Adipocyte (in vitro differentiated cells): ENCODE data around the gene GOT2.
"Not testable (repeated sequence)": the region's sequence is repeated elsewhere in the genome, so short reads cannot be mapped to it uniquely, and the experiment has no call there.

Experiments used
- DNase-seq: peaks from one replicate; pipeline ENCODE4 v3.0.0-alpha.2; 2015; ENCODE audit warnings: low read depth
- H3K27me3 ChIP-seq: replicated peaks from 2 replicates; pipeline ENCODE4 v1.7.0; 2013; ENCODE audit warnings: mild to moderate bottlenecking, low read length, moderate library complexity; ENCODE audit not compliant: control insufficient read depth, insufficient read depth
- H3K36me3 ChIP-seq: 2 replicates; pipeline ENCODE4 v1.7.0; 2013; ENCODE audit warnings: low read length, mild to moderate bottlenecking, moderate library complexity; ENCODE audit not compliant: control insufficient read depth, insufficient read depth, severe bottlenecking
- H3K4me1 ChIP-seq: 2 replicates; pipeline ENCODE4 v1.7.0; 2013; ENCODE audit warnings: mild to moderate bottlenecking, low read length, moderate library complexity; ENCODE audit not compliant: control insufficient read depth, insufficient read depth
- H3K4me3 ChIP-seq: 2 replicates; pipeline ENCODE4 v1.7.0; 2013; ENCODE audit warnings: mild to moderate bottlenecking, low read length, moderate library complexity
- H3K9ac ChIP-seq: 2 replicates; pipeline ENCODE4 v1.7.0; 2013; ENCODE audit warnings: mild to moderate bottlenecking, low read length, moderate library complexity
- H3K9me3 ChIP-seq: 2 replicates; pipeline ENCODE4 v1.7.0; 2013; ENCODE audit warnings: mild to moderate bottlenecking, low read length, moderate library complexity; ENCODE audit not compliant: control insufficient read depth

Gene GOT2

DNA sequence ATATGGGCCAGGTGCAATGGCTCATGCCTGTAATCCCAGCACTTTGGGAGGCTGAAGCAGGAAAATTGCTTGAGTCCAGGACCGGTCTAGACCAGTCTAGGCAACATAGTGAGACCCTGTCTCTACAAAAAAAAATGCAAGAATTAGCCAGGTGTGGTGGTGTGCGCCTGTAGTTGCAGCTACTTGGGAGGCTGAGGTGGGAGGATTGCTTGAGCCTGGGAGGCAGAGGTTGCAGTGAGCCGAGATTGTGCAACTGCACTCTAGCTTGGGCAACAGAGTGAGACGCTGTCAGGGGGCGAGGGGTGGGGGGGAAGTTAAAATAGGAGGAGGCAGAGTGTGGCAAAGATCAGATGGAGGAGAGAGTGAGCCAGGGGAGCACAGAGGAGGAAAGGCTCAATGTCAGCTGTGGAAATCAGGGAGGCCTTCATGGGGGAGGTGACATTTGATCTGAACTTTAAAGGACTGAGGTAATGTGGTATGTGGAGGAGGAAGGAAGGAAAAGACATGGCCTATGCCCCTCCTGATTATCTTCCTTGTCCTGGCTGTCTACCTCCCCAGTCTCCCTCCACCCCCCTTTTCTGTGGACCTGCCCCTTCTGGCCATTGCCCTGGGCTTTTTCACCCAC is 4.7 kb upstream of the GOT2 start:
- no peak overlapping the region for H3K9ac ChIP-seq
- no peak overlapping the region for H3K4me3 ChIP-seq
- no peaks in the 10 kb centered on the region for H3K9me3 ChIP-seq
- DNase-seq: no peak
- H3K4me1 ChIP-seq: no peaks in the 10 kb centered on the region
- no peaks in the 10 kb centered on the region for H3K36me3 ChIP-seq
- H3K27me3 ChIP-seq: peaks cover 8% of the 10 kb centered on the region

DNA sequence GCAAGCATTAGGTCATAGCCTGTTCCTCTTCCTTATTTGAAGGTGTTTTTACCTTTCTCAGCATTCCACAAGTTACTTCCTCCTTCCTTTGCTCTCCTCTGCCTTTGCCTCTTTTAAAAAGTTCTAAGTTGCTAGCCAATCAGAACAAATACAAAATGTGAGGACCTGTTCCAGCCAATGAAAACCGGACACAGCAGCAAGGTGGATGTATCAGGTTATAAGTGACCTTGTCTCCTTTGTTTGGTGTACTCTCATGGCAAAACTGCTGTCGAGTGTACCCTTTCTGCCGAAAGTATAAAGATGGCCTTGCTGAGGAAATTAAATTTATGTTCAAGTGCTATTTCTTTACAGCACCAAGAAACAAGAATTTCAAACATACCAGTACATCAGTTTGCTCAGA is 2.2 kb upstream of the GOT2 start:
- not testable (repeated sequence) for DNase-seq, H3K36me3 ChIP-seq, H3K4me1 ChIP-seq, H3K27me3 ChIP-seq, H3K9me3 ChIP-seq, H3K4me3 ChIP-seq, H3K9ac ChIP-seq

DNA sequence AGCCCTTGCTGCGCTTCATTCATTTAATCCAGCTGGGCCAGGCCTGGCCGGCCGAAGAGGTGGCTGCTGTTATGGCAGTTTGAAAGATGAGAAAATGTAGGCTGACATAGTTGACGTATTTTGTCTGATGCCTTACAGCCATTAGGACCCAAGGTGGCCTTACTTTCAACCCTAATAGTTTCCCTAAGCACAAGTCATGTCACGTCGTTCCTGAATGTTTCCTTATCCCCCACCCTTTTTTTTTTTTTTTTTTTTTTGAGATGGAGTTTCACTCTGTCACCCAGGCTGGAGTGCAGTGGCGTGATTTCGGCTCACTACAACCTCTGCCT is 307 bp upstream of the GOT2 start:
- Histone ChIP-seq H3K36me3 (no peaks in the 10 kb centered on the region), H3K4me1 (peaks cover 8% of the 10 kb centered on the region), H3K4me3 (peak overlapping the region; percentile 93), H3K9me3 (no peaks in the 10 kb centered on the region), H3K9ac (no peak overlapping the region), H3K27me3 (peaks cover 8% of the 10 kb centered on the region)
- no peak for DNase-seq

DNA sequence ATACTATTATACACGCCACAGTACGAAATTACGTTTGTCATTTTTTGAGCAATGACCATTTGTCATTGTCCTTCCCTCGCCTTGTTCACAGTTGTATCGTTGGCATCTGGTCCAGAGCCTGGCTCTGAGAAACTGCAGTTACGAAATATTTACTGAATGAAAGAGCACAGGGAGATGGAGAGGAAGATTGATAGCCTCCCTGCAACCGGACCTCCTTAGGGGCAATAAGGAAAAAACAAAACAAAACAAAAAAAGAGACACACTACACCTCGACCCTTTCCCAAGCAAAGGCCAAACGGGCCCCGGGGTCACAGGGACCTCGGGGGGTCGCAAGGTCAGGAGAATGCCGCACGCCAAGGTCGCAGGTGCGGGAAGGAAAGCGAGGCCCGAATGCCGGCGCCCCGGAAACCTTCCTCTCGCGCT is 857 bp downstream of the GOT2 start:
- peaks cover 4% of the 10 kb centered on the region for H3K27me3 ChIP-seq
- no peaks in the 10 kb centered on the region for H3K9me3 ChIP-seq
- H3K36me3 ChIP-seq: no peaks in the 10 kb centered on the region
- H3K4me1 ChIP-seq: peaks cover 8% of the 10 kb centered on the region
- peak overlapping the region; percentile 88 for H3K9ac ChIP-seq
- peak overlapping the region; percentile 93 for H3K4me3 ChIP-seq
- DNase-seq: peak; percentile 69

DNA sequence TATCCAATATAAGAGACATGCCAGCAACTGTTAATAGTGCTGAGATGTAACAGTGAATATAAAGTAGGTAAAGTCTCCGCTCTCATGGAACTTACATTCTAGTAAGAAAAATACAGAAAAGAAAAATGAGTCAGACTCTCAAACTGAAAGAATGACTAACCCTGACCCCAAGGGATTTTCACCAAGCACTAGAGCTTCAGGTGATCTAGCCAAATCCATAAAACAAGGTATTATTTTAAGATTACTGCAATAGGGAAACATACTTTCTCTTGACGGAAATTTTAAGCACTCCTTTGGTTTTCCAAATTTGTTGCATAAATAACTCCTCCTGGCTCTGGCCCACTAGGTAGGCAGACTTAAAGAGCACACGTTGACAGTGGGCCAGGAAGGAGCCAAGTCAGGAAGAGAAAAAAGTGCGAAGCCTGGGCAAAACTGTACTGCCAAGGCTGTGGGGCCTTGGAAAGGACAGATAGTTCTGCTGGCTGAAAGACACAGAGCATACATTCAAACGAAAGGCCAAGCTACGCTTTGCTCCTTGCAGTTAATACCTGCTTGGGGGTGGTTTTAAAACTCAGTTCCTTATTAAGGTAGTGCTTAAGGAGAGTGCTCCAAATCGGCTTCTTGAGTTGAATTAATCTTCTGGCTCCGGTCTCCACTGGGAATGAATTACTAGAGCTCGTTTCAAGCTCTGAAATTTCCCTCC is 1.4 kb downstream of the GOT2 start:
- DNase-seq: peak; percentile 39

DNA sequence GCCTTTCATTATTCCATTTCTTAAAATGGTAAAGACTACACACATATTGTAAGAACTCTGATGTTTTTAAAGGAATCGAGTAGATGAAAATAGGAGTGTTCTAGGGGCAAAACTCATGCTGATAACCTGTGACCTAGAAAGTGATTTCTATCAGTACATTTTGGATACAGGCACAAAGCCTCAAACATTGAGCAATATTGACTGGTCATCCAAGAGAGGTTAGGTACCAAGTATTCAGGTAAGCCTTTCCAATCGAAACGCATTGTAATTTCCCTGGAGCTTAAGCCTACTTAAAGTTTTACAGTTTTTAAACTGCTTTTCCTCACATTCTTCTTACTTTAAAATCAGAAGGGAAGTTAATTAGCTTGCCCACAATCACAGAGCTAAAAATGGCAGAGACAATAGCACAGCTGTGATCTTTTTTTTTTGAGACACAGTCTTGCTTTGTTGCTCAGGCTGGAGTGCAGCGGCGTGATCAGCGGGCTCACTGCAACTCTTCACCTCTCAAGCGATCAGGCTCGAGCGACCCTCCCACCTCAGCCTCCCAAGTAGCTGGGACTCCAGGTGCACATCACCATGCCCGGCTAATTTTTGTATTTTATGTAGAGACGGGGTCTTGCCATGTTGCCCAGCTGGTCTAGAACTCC is 3.3 kb downstream of the GOT2 start:
- Histone ChIP-seq H3K4me1 (peaks cover 8% of the 10 kb centered on the region), H3K36me3 (no peaks in the 10 kb centered on the region), H3K9me3 (no peaks in the 10 kb centered on the region), H3K27me3 (no peaks in the 10 kb centered on the region), H3K9ac (no peak overlapping the region), H3K4me3 (no peak overlapping the region)
- DNase-seq: no peak

More for the DNA sequence above, 1.4 kb downstream of the GOT2 start:
- H3K27me3 ChIP-seq: peaks cover 4% of the 10 kb centered on the region
- H3K36me3 ChIP-seq: no peaks in the 10 kb centered on the region
- no peak overlapping the region for H3K9ac ChIP-seq
- H3K4me1 ChIP-seq: peaks cover 8% of the 10 kb centered on the region
- H3K9me3 ChIP-seq: no peaks in the 10 kb centered on the region
- H3K4me3 ChIP-seq: peak overlapping the region; percentile 93

DNA sequence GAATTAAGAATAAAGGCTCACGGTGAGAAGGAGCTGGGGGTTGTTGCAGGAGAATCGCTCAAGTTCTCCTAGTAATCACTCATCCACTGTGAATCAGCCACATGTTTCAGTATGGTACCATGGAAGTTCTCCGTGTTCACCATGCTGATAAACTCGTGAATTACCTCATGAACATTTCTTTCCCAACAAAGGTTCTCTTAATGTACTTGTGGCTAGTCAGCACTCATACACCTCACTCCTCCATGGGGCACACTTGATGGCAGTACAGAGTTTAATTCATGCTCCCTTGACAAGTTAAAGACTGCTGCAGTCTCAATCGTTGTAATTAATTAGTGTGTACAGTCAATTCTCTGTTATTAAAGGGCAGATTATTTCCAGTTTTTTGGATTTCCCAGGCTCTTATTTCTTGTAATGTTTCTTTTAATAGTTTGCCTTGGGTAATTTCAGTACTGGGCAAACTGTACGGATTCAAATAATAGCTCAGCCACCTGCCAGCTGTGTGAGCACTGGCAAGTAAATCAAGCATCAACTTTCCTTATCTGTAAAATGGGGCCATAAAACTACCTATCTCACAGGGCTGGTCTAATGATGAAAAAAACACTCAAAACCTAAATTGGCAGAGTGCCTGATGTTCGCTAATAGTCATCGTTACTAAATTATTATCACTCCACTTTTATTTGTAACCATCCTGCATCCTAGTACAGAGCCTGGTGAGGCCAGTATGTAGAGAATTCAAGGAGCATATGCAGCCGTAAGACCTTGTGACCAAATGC is 6.1 kb downstream of the GOT2 start:
- Histone ChIP-seq H3K27me3 (no peaks in the 10 kb centered on the region), H3K4me1 (peaks cover 7% of the 10 kb centered on the region), H3K4me3 (no peak overlapping the region), H3K9me3 (no peaks in the 10 kb centered on the region), H3K9ac (no peak overlapping the region), H3K36me3 (peaks cover 2% of the 10 kb centered on the region)
- DNase-seq: no peak

DNA sequence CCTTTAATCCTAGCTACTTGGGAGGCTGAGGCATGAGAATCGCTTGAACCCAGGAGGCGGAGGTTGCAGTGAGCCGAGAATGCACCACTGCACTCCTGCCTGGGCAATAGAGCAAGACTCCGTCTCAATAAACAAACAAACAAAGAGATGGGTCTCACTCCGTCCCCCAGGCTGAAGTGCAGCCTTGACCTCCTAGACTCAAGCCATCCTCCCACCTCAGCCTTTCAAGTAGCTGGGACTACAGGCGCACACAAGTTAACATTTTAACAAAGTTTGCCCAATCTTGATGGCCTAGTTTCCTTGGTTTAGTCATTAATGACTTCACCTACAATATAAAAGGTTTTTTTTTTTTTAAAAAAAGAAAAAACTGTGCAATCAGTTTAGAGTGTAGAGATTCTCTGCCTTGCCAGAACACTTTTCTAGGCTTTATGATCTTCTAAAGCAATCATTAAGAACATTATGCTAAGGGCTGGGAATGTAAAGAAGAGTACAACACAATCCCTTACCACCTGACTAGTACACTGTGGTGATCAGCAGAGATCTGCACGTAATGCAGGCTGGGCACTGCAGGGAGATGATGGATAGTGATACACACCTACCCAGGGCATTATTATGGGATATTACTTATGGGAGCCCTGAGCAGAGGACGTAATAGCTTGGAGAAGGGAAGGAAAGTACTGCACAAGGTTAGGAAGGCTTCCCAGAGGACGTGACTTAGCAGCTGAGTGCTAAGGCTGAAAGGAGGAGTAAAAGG is 6.9 kb downstream of the GOT2 start:
- no peak for DNase-seq
- Histone ChIP-seq H3K9me3 (no peaks in the 10 kb centered on the region), H3K36me3 (peaks cover 7% of the 10 kb centered on the region), H3K4me3 (no peak overlapping the region), H3K4me1 (no peaks in the 10 kb centered on the region), H3K27me3 (no peaks in the 10 kb centered on the region), H3K9ac (no peak overlapping the region)

DNA sequence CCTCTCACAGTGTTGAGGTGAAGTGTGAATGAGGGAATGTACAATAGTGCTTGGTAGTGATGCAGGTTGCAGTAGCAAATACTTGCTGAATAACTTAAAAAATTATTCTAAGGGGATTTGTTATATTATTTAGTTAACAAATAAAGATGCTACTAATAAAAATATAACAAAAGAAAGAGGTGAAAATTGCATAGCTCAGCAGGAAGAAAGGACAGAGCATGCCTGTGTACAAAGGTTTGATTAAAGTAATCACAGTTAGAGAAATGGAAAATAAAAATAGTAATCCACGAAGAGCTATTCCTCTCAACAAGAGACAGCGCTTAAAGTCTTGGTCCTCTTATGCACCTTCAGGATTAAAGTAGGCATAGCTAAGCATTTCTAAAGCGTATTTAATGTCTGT is 11.0 kb downstream of the GOT2 start:
- DNase-seq: no peak
- Histone ChIP-seq H3K4me3 (no peak overlapping the region), H3K27me3 (no peaks in the 10 kb centered on the region), H3K36me3 (peaks cover 32% of the 10 kb centered on the region), H3K4me1 (no peaks in the 10 kb centered on the region), H3K9ac (no peak overlapping the region), H3K9me3 (no peaks in the 10 kb centered on the region)

DNA sequence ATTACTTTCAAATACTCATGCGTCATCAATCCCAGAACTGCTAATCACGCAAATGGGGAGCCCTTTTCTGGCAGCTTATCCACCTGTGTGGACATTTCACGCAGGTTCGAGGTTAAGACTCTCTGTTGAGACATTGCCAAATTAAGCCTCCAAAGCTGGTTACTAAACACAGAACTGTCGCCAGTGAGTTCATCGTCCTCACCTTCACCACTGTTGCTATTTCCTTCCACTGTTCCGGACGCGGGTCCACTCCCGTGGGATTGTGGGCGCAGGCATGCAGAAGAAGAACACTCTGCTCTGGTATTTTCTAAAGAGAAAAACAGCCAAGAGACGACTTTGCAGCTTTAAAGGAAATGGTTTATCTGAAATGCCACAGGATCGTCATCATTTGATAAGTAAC is 16.1 kb downstream of the GOT2 start:
- no peak overlapping the region for H3K4me3 ChIP-seq
- peaks cover 63% of the 10 kb centered on the region for H3K36me3 ChIP-seq
- no peak overlapping the region for H3K9ac ChIP-seq
- H3K4me1 ChIP-seq: no peaks in the 10 kb centered on the region
- DNase-seq: no peak
- H3K27me3 ChIP-seq: no peaks in the 10 kb centered on the region
- H3K9me3 ChIP-seq: no peaks in the 10 kb centered on the region

DNA sequence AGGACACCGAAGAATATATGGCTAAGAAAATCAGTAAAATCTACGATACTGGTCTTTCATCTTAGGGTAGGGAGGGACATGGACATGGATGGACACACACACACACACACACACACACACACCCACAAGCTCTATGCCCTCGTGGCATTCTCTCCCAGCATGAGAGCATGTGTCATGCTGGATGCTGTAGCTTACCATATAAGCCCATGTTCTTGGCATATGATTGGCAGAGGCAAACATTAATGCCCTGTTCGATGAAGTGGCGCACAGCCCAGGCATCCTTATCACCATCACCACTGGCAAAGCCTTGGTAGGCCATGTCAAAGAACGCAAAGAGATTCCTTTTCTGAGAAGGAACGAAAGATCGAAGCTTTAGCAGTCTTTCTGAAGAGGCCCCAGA is 17.6 kb downstream of the GOT2 start:
- Histone ChIP-seq H3K4me1 (no peaks in the 10 kb centered on the region), H3K36me3 (peaks cover 51% of the 10 kb centered on the region), H3K27me3 (no peaks in the 10 kb centered on the region), H3K9me3 (no peaks in the 10 kb centered on the region), H3K9ac (no peak overlapping the region), H3K4me3 (no peak overlapping the region)
- DNase-seq: no peak
